Fibroblast of lung (primary cell): ENCODE data around the gene C11orf71. TPM values are rescaled to one million over a fixed set of nuclear protein-coding genes. Genes with fewer than 3 reads are reported as not detected.

Experiments used
- DNase-seq, 2 donors: peaks; one replicate each; pipeline versions ENCODE4 v3.0.0 to v3.0.0-alpha.2; 2010; ENCODE audit warnings: low read depth in 2 of 2
- H2AFZ ChIP-seq: 2 replicates; pipeline ENCODE4 v1.5.1; 2012; ENCODE audit warnings: low read length, control low read depth, inconsistent platforms
- H3K27ac ChIP-seq: 2 replicates; pipeline ENCODE4 v1.5.1; 2011; ENCODE audit warnings: low read length, control low read depth; ENCODE audit not compliant: insufficient read depth
- H3K27me3 ChIP-seq: 2 replicates; pipeline ENCODE4 v1.5.1; 2011; ENCODE audit warnings: mild to moderate bottlenecking, low read length; ENCODE audit not compliant: control insufficient read depth, insufficient read depth
- H3K36me3 ChIP-seq: 2 replicates; pipeline ENCODE4 v1.5.1; 2011; ENCODE audit warnings: low read length; ENCODE audit not compliant: control insufficient read depth, insufficient read depth
- H3K4me1 ChIP-seq: 2 replicates; pipeline ENCODE4 v1.5.1; 2011; ENCODE audit warnings: low read length; ENCODE audit not compliant: control insufficient read depth, insufficient read depth; ENCODE audit errors: extremely low read depth
- H3K4me2 ChIP-seq: 2 replicates; pipeline ENCODE4 v1.5.1; 2011; ENCODE audit warnings: low read length, control low read depth; ENCODE audit not compliant: insufficient read depth; ENCODE audit errors: extremely low read depth
- H3K4me3 ChIP-seq, 4 experiments: fragments of 200-600 bp in 1 of 4; sonication (generic) in 1 of 4; replicated peaks in 1 of 4; 2 replicates each; pipeline ENCODE4 v1.5.1; 2011 to 2016; ENCODE audit warnings: low read length in 4 of 4, low read depth in 3 of 4, mild to moderate bottlenecking in 3 of 4, control low read depth in 2 of 4, inconsistent platforms in 1 of 4, mixed read lengths in 1 of 4; ENCODE audit not compliant: insufficient read depth in 1 of 4; ENCODE audit errors: control extremely low read depth in 1 of 4
- H3K79me2 ChIP-seq: 2 replicates; pipeline ENCODE4 v1.5.1; 2012; ENCODE audit warnings: mild to moderate bottlenecking, low read length, inconsistent platforms; ENCODE audit not compliant: control insufficient read depth, insufficient read depth
- H3K9ac ChIP-seq: 2 replicates; pipeline ENCODE4 v1.5.1; 2011; ENCODE audit warnings: mild to moderate bottlenecking, low read length, control low read depth; ENCODE audit not compliant: insufficient read depth
- H3K9me3 ChIP-seq: 2 replicates; pipeline ENCODE4 v1.5.1; 2012; ENCODE audit warnings: low read depth, low read length; ENCODE audit not compliant: control insufficient read depth, insufficient read depth
- H4K20me1 ChIP-seq: 2 replicates; pipeline ENCODE4 v1.5.1; 2011; ENCODE audit warnings: low read length; ENCODE audit not compliant: control insufficient read depth, insufficient read depth; ENCODE audit errors: extremely low read depth
- EZH2 ChIP-seq: IDR thresholded peaks from 2 replicates; pipeline ENCODE4 v1.5.1; 2012; ENCODE audit warnings: low read length, control low read depth, mild to moderate bottlenecking; ENCODE audit errors: missing control alignments
- polyA minus RNA-seq: library from RNA; depleted of rRNA, polyadenylated mRNA; stranded (reverse); fragments of >200 nt; gene quantifications from 2 replicates; pipeline ENCODE4 v1.2.3, GENCODE V29; 2011; ENCODE audit warnings: low replicate concordance
- polyA plus RNA-seq, 2 donors: library from polyadenylated mRNA; depleted of rRNA in 1 of 2; stranded (reverse) in 1 of 2; unstranded in 1 of 2; fragments of >200 nt; gene quantifications; 2 replicates each; pipeline ENCODE4 v1.2.1, GENCODE V29; 2011 to 2012; ENCODE audit warnings: missing spikeins in 1 of 2
- total RNA-seq: library from RNA; depleted of rRNA; stranded (reverse); fragments of >200 nt; gene quantifications from 2 replicates; pipeline ENCODE4 v1.2.1, GENCODE V29; 2014
- TF ChIP-seq, protein P1 (sequence below), 2 donors: IDR thresholded peaks in 1 of 2; conservative IDR thresholded peaks in 1 of 2; 1 replicate in 1 of 2; 2 replicates in 1 of 2; pipeline ENCODE4 v1.5.1; 2011 to 2012; ENCODE audit warnings: low read length in 2 of 2, control low read depth in 1 of 2, inconsistent platforms in 1 of 2, low read depth in 1 of 2, mild to moderate bottlenecking in 1 of 2

Gene C11orf71, protein sequence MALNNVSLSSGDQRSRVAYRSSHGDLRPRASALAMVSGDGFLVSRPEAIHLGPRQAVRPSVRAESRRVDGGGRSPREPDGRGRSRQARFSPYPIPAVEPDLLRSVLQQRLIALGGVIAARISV
- total RNA-seq, result 3.9 and 9.6 TPM in 2 replicates
- polyA plus RNA-seq, result 3.5 and 4.0 TPM in 2 replicates
- polyA plus RNA-seq (2012), result 2.0 and 2.4 TPM in 2 replicates
- polyA minus RNA-seq, result 1.4 and 1.6 TPM in 2 replicates

DNA sequence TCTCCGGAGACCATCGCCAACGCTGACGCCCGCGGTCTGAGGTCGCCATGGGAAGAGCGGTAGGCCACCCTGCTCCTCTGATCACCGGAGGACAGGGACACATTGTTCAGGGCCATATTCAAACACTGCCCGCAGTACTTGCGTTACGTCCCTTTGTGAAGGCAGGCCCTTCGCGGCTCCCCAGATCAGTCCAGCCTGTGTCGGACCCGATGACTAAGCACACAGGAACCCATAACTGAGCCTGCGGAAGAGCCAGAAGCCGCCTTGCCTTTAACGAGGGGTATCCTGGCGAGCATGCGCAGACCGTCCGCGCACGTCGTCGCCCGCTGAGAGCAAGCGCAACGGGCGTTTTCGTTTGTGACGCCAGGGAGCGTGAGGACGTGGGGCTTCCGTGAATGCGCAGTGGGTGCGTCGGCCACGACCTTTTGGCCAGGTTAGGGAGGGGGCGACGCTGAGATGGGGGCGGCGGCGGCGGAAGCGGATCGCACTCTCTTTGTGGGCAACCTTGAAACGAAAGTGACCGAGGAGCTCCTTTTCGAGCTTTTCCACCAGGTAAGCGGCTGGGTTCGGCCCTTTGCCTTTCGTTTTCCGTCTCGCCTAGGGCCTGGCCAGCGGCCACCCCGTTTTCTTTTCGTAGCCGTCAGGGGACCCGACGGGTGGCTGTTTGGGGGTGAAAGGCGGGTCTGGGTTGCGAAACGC is at the start of gene C11orf71, which contains the start of gene RBM7:
TSS of gene C11orf71 (minus strand) at position 296 of the 699 bp plus-strand sequence. CDS start at position 116, 180 bp downstream.
TSS of gene RBM7 (plus strand) at position 451 of the 699 bp plus-strand sequence. CDS start at position 457, 6 bp downstream.
- no peaks in the 10 kb centered on the region for H4K20me1 ChIP-seq
- peaks cover 2% of the 10 kb centered on the region for H3K36me3 ChIP-seq
- peak within 1 kb of the TSS; percentile 40 to 96 (median 73) for H3K4me3 ChIP-seq
- peak within 1 kb of the TSS; percentile 59 for H3K4me2 ChIP-seq
- H3K27me3 ChIP-seq, result no peaks in the 10 kb centered on the region
- H3K9ac ChIP-seq, result peak within 1 kb of the TSS; percentile 99
- peaks cover 52% of the 10 kb centered on the region for H3K79me2 ChIP-seq
- peak within 1 kb of the TSS; percentile 100 for H3K27ac ChIP-seq
- TF ChIP-seq, protein P1, sequence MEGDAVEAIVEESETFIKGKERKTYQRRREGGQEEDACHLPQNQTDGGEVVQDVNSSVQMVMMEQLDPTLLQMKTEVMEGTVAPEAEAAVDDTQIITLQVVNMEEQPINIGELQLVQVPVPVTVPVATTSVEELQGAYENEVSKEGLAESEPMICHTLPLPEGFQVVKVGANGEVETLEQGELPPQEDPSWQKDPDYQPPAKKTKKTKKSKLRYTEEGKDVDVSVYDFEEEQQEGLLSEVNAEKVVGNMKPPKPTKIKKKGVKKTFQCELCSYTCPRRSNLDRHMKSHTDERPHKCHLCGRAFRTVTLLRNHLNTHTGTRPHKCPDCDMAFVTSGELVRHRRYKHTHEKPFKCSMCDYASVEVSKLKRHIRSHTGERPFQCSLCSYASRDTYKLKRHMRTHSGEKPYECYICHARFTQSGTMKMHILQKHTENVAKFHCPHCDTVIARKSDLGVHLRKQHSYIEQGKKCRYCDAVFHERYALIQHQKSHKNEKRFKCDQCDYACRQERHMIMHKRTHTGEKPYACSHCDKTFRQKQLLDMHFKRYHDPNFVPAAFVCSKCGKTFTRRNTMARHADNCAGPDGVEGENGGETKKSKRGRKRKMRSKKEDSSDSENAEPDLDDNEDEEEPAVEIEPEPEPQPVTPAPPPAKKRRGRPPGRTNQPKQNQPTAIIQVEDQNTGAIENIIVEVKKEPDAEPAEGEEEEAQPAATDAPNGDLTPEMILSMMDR (conservative IDR thresholded peaks at IDR 0.05 in 1 of 2, IDR thresholded peaks at IDR 0.05 in 1 of 2; ENCODE audit: low read depth in 1 of 2, low read length in 2 of 2), result peak in 1 of 2 donors; percentile 3
- no peak for TF ChIP-seq EZH2
- peaks cover 3% of the 10 kb centered on the region for H3K4me1 ChIP-seq
- H3K9me3 ChIP-seq, result no peaks in the 10 kb centered on the region
- peak; percentile 99 for DNase-seq
- peak within 1 kb of the TSS; percentile 58 for H2AFZ ChIP-seq

DNA sequence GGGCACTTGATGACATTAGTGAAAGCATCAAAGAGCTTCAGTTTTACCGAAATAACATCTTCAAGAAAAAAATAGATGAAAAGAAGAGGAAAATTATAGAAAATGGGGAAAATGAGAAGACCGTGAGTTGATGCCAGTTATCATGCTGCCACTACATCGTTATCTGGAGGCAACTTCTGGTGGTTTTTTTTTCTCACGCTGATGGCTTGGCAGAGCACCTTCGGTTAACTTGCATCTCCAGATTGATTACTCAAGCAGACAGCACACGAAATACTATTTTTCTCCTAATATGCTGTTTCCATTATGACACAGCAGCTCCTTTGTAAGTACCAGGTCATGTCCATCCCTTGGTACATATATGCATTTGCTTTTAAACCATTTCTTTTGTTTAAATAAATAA is 49.5 kb upstream of the C11orf71 start:
- Histone ChIP-seq H3K27ac (no peak overlapping the region), H3K4me2 (no peak overlapping the region), H3K79me2 (peaks cover 16% of the 10 kb centered on the region), H3K27me3 (no peaks in the 10 kb centered on the region), H3K4me1 (peaks cover 11% of the 10 kb centered on the region), H3K9ac (no peak overlapping the region), H3K9me3 (no peaks in the 10 kb centered on the region), H4K20me1 (peaks cover 1% of the 10 kb centered on the region), H3K36me3 (peaks cover 8% of the 10 kb centered on the region), H3K4me3 (no peak overlapping the region), H2AFZ (no peak overlapping the region)
- TF ChIP-seq EZH2, result no peak
- TF ChIP-seq, protein P1 (conservative IDR thresholded peaks at IDR 0.05 in 1 of 2, IDR thresholded peaks at IDR 0.05 in 1 of 2; ENCODE audit: low read depth in 1 of 2, low read length in 2 of 2), result no peak
- DNase-seq, result peak in 1 of 2 donors; percentile 14

DNA sequence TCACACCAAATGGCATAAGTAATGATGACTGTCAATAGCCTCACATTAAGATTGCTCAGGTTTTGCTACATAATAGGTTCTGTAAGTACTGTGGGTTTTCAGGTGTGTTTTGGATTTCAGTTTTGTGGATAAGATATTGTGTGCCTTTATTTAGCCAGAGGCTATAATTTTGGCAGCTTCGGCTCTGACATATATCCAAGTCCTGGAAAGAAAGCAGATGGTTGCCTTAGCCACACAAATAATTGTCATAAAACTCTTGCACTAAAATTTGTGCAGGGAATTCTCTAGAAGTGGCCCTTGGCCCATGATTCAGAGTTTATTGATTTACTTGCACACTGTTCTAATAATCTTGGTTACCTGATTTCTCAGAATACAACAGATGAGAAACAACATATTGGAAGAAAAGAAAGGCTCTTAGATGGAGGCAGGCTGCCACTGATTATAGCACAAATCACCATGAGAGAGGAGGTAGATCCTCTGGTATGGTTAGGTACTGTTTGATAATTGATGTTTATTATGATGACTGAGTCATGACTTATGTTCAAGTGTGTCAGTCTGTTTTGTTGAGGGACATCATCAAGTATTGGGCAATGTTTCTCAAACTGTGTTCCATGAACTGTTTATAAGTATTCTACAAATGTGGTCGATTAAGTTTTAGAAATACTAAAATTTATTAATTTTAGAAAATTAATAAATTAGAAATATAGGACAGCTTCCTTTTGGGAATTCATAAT is 48.6 kb upstream of the C11orf71 start:
- peak in 1 of 2 donors; percentile 33 for DNase-seq
- peaks cover 11% of the 10 kb centered on the region for H3K36me3 ChIP-seq

More for the DNA sequence above, 48.6 kb upstream of the C11orf71 start:
- Histone ChIP-seq H4K20me1 (peaks cover 1% of the 10 kb centered on the region), H3K9me3 (no peaks in the 10 kb centered on the region), H3K4me3 (no peak overlapping the region), H3K79me2 (peaks cover 26% of the 10 kb centered on the region), H3K9ac (no peak overlapping the region), H3K4me2 (no peak overlapping the region), H3K27ac (no peak overlapping the region), H2AFZ (no peak overlapping the region), H3K27me3 (no peaks in the 10 kb centered on the region), H3K4me1 (peaks cover 11% of the 10 kb centered on the region)
- TF ChIP-seq, protein P1 (conservative IDR thresholded peaks at IDR 0.05 in 1 of 2, IDR thresholded peaks at IDR 0.05 in 1 of 2; ENCODE audit: low read depth in 1 of 2, low read length in 2 of 2), result no peak
- no peak for TF ChIP-seq EZH2
